Endothelial cell of umbilical vein (primary cell): ENCODE data around the gene SYNDIG1. TPM values are rescaled to one million over a fixed set of nuclear protein-coding genes. Genes with fewer than 3 reads are reported as not detected.

Experiments
- BruUV-seq: library from RNA; stranded (reverse); fragments of 400-500 nt; replicated peaks from 2 replicates; lab custom pipeline; 2021; lab: Mats Ljungman, UMichigan
- CTCF ChIA-PET: fragments of 300-600, 350-600 bp; sonication (Branson Sonifier 250); formaldehyde crosslinking; loops from one replicate; lab custom pipeline; 2021; ENCODE audit warnings: antibody characterized with exemption, inconsistent platforms; lab: Charles Lee
- POLR2A ChIA-PET: fragments of 300-600, 350-600 bp; sonication (Branson Sonifier 250); formaldehyde crosslinking; loops from one replicate; lab custom pipeline; 2021; ENCODE audit warnings: antibody characterized with exemption, inconsistent platforms; lab: Charles Lee
- DNase-seq: peaks from one replicate; pipeline ENCODE4 v3.0.0-alpha.2; 2011; ENCODE audit warnings: low read depth, low spot score
- FAIRE-seq: peaks from 2 replicates; lab custom pipeline; 2011; peaks lifted over from hg19 to GRCh38; lab: Jason Lieb, UNC
- H2AFZ ChIP-seq: 2 replicates; pipeline ENCODE4 v1.6.0; 2012; ENCODE audit warnings: low read depth, low read length, control low read depth, inconsistent platforms
- H3K27ac ChIP-seq: 2 replicates; pipeline ENCODE4 v1.5.1; 2011; ENCODE audit warnings: low read depth, mild to moderate bottlenecking, control low read depth, low read length, moderate library complexity; ENCODE audit not compliant: insufficient read depth
- H3K27me3 ChIP-seq, 2 experiments: 2 replicates each; pipeline versions ENCODE4 v1.6.0 to v1.6.1; 2011; ENCODE audit warnings: low read length in 2 of 2, mixed read lengths in 1 of 2; ENCODE audit not compliant: control insufficient read depth in 2 of 2, insufficient read depth in 2 of 2
- H3K36me3 ChIP-seq, 2 experiments: 2 replicates in 1 of 2; 3 replicates in 1 of 2; pipeline ENCODE4 v1.5.1; 2011; ENCODE audit warnings: low read length in 2 of 2, mild to moderate bottlenecking in 1 of 2, moderate library complexity in 1 of 2; ENCODE audit not compliant: control insufficient read depth in 2 of 2, insufficient read depth in 2 of 2; ENCODE audit errors: extremely low read depth in 1 of 2
- H3K4me1 ChIP-seq: 3 replicates; pipeline ENCODE4 v1.5.1; 2011; ENCODE audit warnings: mild to moderate bottlenecking, low read length; ENCODE audit not compliant: control insufficient read depth, insufficient read depth; ENCODE audit errors: extremely low read depth
- H3K4me2 ChIP-seq: 2 replicates; pipeline ENCODE4 v1.6.1; 2011; ENCODE audit warnings: low read length, control low read depth, mixed read lengths; ENCODE audit not compliant: insufficient read depth
- H3K4me3 ChIP-seq, 3 experiments: fragments of 200-600 bp in 1 of 3; sonication (generic), shearing (Covaris generic) in 1 of 3; replicated peaks in 1 of 3; 2 replicates each; pipeline ENCODE4 v1.5.1; 2011 to 2016; ENCODE audit warnings: control low read depth in 3 of 3, low read length in 3 of 3, mild to moderate bottlenecking in 2 of 3, inconsistent platforms in 1 of 3, low read depth in 1 of 3, moderate library complexity in 1 of 3; ENCODE audit not compliant: insufficient read depth in 1 of 3
- H3K79me2 ChIP-seq: 2 replicates; pipeline ENCODE4 v1.6.0; 2012; ENCODE audit warnings: low read length, inconsistent platforms; ENCODE audit not compliant: control insufficient read depth, insufficient read depth
- H3K9ac ChIP-seq: replicated peaks from 2 replicates; pipeline ENCODE3; 2011; ENCODE audit warnings: low read length, control low read depth; ENCODE audit not compliant: insufficient read depth; ENCODE audit errors: extremely low read depth
- H3K9me1 ChIP-seq: replicated peaks from 3 replicates; pipeline ENCODE4 v1.6.0; 2011; ENCODE audit warnings: mild to moderate bottlenecking, low read length; ENCODE audit not compliant: control insufficient read depth, insufficient read depth; ENCODE audit errors: extremely low read depth
- H3K9me3 ChIP-seq: replicated peaks from 2 replicates; pipeline ENCODE4 v1.5.1; 2012; ENCODE audit warnings: low read length, inconsistent platforms; ENCODE audit not compliant: control insufficient read depth, insufficient read depth
- H4K20me1 ChIP-seq: replicated peaks from 2 replicates; pipeline ENCODE3; 2011; ENCODE audit warnings: mild to moderate bottlenecking, low read length; ENCODE audit not compliant: control insufficient read depth, insufficient read depth; ENCODE audit errors: extremely low read depth
- EZH2 ChIP-seq: IDR thresholded peaks from 2 replicates; pipeline ENCODE4 v1.6.1; 2012; ENCODE audit warnings: borderline replicate concordance, low read depth, mild to moderate bottlenecking, moderate library complexity, low read length, inconsistent platforms; ENCODE audit not compliant: severe bottlenecking
- FOS ChIP-seq: IDR thresholded peaks from 2 replicates; pipeline ENCODE4 v1.6.1; 2011; ENCODE audit warnings: mild to moderate bottlenecking, low read length, moderate library complexity, borderline replicate concordance; ENCODE audit not compliant: insufficient read depth
- GATA2 ChIP-seq: IDR thresholded peaks from 2 replicates; pipeline ENCODE4 v1.7.0; 2011; ENCODE audit warnings: low read depth, mild to moderate bottlenecking, moderate library complexity, mixed read lengths, low read length; ENCODE audit not compliant: insufficient read length, insufficient read depth
- JUN ChIP-seq: IDR thresholded peaks from 2 replicates; pipeline ENCODE4 v1.6.1; 2011; ENCODE audit warnings: borderline replicate concordance, low read depth; ENCODE audit not compliant: insufficient read length, insufficient read depth
- MYC ChIP-seq: IDR thresholded peaks from one replicate; pipeline ENCODE4 v1.6.1; 2011; ENCODE audit warnings: mild to moderate bottlenecking, low read depth, low read length
- POLR2A ChIP-seq: IDR thresholded peaks from 2 replicates; pipeline ENCODE4 v1.6.1; 2012; ENCODE audit warnings: low read depth, mild to moderate bottlenecking, control low read depth, low read length
- POLR2AphosphoS5 ChIP-seq: IDR thresholded peaks from 2 replicates; pipeline ENCODE4 v1.6.1; 2012; ENCODE audit warnings: low read depth, mild to moderate bottlenecking, control low read depth, low read length, moderate library complexity; ENCODE audit not compliant: insufficient read depth
- dilution Hi-C: fragments of 300-500 bp; cut with MboI; formaldehyde crosslinking; loops from one replicate; pipeline ENCODE4 v1.15.0; 2019; ENCODE audit warnings: low sequenced_read_pairs; ENCODE audit not compliant: extremely low pct_ligation_motif_present
- intact Hi-C: fragments of 100-400 bp; cut with micrococcal nuclease; formaldehyde crosslinking; loops from one replicate; pipeline ENCODE4 v1.10.0; 2022
- polyA plus RNA-seq, 4 experiments: library from polyadenylated mRNA; depleted of rRNA in 3 of 4; stranded (reverse) in 3 of 4; unstranded in 1 of 4; fragments of >200 nt; gene quantifications; 2 replicates each; pipeline versions ENCODE4 v1.2.1 to v1.2.3, GENCODE V29; 2011 to 2012; ENCODE audit warnings: missing spikeins in 1 of 4
- total RNA-seq: library from RNA; stranded (reverse); gene quantifications from 2 replicates; pipeline ENCODE4 v1.2.3, GENCODE V29; 2021
- TF ChIP-seq, protein P1 (sequence below): IDR thresholded peaks from 2 replicates; pipeline ENCODE4 v1.6.1; 2011; ENCODE audit not compliant: insufficient read depth, insufficient read length
- TF ChIP-seq, protein P2 (sequence below), 2 donors: IDR thresholded peaks; 1 replicate in 1 of 2; 2 replicates in 1 of 2; pipeline ENCODE4 v1.5.1; 2011; ENCODE audit warnings: low read length in 2 of 2, mild to moderate bottlenecking in 2 of 2, moderate library complexity in 2 of 2, control low read depth in 1 of 2, inconsistent platforms in 1 of 2, low read depth in 1 of 2; ENCODE audit not compliant: insufficient read depth in 1 of 2; ENCODE audit errors: extremely low read depth in 1 of 2

SYNDIG1 gene
- total and polyA plus RNA-seq, 2 donors (not counting 3 experiments of a cell fraction or from before 2014, with no cell fraction given) = not detected

DNA sequence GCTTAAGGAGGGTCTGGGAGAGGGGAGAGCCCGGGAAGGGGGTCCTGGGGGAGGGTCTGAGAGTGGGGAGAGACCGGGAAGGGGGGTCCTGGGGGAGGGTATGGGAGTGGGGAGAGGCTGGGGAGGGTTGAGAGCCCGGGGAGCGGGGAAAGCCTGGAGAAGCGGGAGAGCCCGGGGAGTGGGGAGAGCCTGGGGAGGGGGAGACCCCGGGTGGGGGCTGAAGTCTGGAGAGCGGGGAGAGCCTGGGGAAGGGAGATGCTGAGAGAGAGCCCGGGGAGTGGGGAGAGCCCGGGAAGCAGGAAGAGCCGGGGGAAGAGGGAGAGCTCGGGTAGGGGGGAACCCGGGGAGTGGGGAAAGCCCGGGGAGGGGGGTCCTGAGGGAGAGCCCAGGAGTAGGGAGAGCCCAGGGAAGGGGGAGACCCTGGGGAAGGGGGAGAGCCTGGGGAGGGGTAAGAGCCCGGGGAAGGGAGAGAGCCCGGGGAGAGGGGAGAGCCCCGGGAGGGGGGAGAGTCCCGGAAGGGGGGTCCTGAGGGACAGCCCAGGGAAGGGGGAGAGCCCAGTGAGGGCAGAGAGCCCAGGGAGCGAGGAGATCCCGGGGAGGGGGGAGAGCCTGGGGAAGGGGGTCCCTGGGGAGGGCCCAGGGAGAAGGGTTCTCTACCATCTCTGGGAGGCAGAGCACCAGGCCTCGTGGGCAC is 148.5 kb downstream of the SYNDIG1 start:
- Histone ChIP-seq H3K27me3 (no peaks in the 10 kb centered on the region), H3K27ac (no peak overlapping the region), H3K4me3 (no peak overlapping the region), H3K9me3 (peaks cover 5% of the 10 kb centered on the region), H4K20me1 (no peaks in the 10 kb centered on the region), H3K9me1 (no peaks in the 10 kb centered on the region), H2AFZ (no peak overlapping the region), H3K4me1 (no peaks in the 10 kb centered on the region), H3K9ac (no peak overlapping the region), H3K4me2 (no peak overlapping the region), H3K36me3 (no peaks in the 10 kb centered on the region), H3K79me2 (no peaks in the 10 kb centered on the region)
- dilution Hi-C loops (no loop called here), intact Hi-C loops (no loop called here)
- DNase-seq (no peak), FAIRE-seq (no peak)
- BruUV-seq = no TSS peak
- TF ChIP-seq POLR2A (no peak), JUN (no peak), MYC (no peak), GATA2 (no peak), EZH2 (no peak), FOS (no peak), POLR2AphosphoS5 (no peak)
- TF ChIP-seq, protein P1, sequence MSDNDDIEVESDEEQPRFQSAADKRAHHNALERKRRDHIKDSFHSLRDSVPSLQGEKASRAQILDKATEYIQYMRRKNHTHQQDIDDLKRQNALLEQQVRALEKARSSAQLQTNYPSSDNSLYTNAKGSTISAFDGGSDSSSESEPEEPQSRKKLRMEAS = no peak
- TF ChIP-seq, protein P2, sequence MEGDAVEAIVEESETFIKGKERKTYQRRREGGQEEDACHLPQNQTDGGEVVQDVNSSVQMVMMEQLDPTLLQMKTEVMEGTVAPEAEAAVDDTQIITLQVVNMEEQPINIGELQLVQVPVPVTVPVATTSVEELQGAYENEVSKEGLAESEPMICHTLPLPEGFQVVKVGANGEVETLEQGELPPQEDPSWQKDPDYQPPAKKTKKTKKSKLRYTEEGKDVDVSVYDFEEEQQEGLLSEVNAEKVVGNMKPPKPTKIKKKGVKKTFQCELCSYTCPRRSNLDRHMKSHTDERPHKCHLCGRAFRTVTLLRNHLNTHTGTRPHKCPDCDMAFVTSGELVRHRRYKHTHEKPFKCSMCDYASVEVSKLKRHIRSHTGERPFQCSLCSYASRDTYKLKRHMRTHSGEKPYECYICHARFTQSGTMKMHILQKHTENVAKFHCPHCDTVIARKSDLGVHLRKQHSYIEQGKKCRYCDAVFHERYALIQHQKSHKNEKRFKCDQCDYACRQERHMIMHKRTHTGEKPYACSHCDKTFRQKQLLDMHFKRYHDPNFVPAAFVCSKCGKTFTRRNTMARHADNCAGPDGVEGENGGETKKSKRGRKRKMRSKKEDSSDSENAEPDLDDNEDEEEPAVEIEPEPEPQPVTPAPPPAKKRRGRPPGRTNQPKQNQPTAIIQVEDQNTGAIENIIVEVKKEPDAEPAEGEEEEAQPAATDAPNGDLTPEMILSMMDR (IDR thresholded peaks at IDR 0.05; ENCODE audit: extremely low read depth in 1 of 2, insufficient read depth in 1 of 2, low read depth in 1 of 2, low read length in 2 of 2) = no peak
- ChIA-PET POLR2A (no interaction called here), CTCF (no interaction called here)
